Erythroblast (primary cell): ENCODE results near the gene MXRA7.
"Not testable (repeated sequence)": the region's sequence is repeated elsewhere in the genome, so short reads cannot be mapped to it uniquely, and the experiment has no call there.

ENCODE experiments used
- GATA1 ChIP-seq: IDR thresholded peaks from 2 replicates; pipeline ENCODE4 v1.6.1; 2011; ENCODE audit warnings: low read depth, mild to moderate bottlenecking, control low read depth, low read length, moderate library complexity
- POLR2A ChIP-seq: IDR thresholded peaks from 2 replicates; pipeline ENCODE4 v1.6.1; 2011; ENCODE audit warnings: mild to moderate bottlenecking, low read length

DNA sequence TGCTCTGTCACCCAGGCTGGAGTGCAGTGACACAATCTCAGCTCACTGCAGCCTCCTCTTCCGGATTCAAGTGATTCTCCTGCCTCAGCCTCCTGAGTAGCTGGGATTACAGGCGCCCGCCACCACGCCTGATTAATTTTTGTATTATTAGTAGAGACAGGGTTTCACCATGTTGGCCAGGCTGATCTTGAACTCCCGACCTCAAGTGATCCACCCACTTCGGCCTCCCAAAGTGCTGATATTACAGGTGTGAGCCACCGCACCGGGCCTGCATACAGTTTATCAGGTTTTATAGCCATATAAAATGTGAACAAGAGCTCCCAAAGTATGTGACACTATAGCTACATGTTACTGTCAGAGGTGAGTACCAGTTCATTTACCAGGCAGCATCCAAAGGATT lies 12.2 kb upstream of the MXRA7 start:
- TF ChIP-seq POLR2A, GATA1: not testable (repeated sequence)
